Pancreas (tissue), 10 donors: ENCODE results near the gene PLEKHG5. TPM values are rescaled to one million over a fixed set of nuclear protein-coding genes. Genes with fewer than 3 reads are reported as not detected.

Experiments used
- ATAC-seq, 4 donors: fragments of 200-7000 bp; cut with Tn5 transposase; one replicate each; pipeline versions ENCODE4 v1.8.0 to v1.9.1; 2020; ENCODE audit warnings: mild to moderate bottlenecking in 4 of 4, moderate library complexity in 4 of 4
- DNase-seq, 6 donors: peaks; one replicate each; pipeline ENCODE4 v3.0.0-alpha.2; 2020
- FAIRE-seq: peaks from 2 replicates; lab custom pipeline; 2012; peaks lifted over from hg19 to GRCh38; lab: Jason Lieb, UNC
- H3K27ac ChIP-seq, 4 donors: fragments of 200-600 bp; sonication (generic); 1 replicate in 3 of 4; 2 replicates in 1 of 4; pipeline versions ENCODE4 v1.5.0 to v1.8.0; 2020
- H3K27me3 ChIP-seq, 4 donors: fragments of 200-600 bp; one replicate each; pipeline ENCODE4 v1.8.0; 2021
- H3K36me3 ChIP-seq, 3 donors: fragments of 200-600 bp; sonication (generic) in 1 of 3; one replicate each; pipeline versions ENCODE4 v1.5.0 to v1.8.0; 2020 to 2021
- H3K4me1 ChIP-seq, 3 donors: fragments of 200-600 bp; one replicate each; pipeline ENCODE4 v1.8.0; 2021
- H3K4me3 ChIP-seq, 4 donors: fragments of 200-600 bp; sonication (generic) in 2 of 4; one replicate each; pipeline versions ENCODE4 v1.5.0 to v1.8.0; 2020 to 2021
- H3K9me3 ChIP-seq, 4 donors: fragments of 200-600 bp; one replicate each; pipeline ENCODE4 v1.8.0; 2021
- WGBS, 2 donors: extraction: QIAGEN DNeasy Blood & Tissue Kit; methylation state at CpG; one replicate each; pipeline ENCODE4 v1.1.7; 2013; 5-methylcytosine and 5-hydroxymethylcytosine counted together
- intact Hi-C, 3 donors: fragments of 100-400 bp; cut with DNase I; formaldehyde crosslinking; loops; one replicate each; pipeline versions ENCODE4 v1.11.1 to v1.14.2; 2022
- polyA plus RNA-seq, 2 donors: library from polyadenylated mRNA; stranded (reverse); fragments of 200-250 nt; gene quantifications; one replicate each; pipeline ENCODE4 v1.2.3, GENCODE V29; 2013
- total RNA-seq, 6 donors: library from RNA; stranded (reverse); fragmentation: NEBNext Ultra II Directional in 4 of 6; extraction: Animal tissue kit (Norgen Biotek cat#: 25700) in 4 of 6; gene quantifications; one replicate each; pipeline versions ENCODE4 v1.2.1 to v1.2.4, GENCODE V29; 2021 to 2023
- TF ChIP-seq, protein P1 (sequence below), 4 donors: fragments of 200-600 bp; sonication (generic) in 3 of 4; IDR thresholded peaks; one replicate each; pipeline versions ENCODE4 v1.5.0 to v1.8.0; 2021; ENCODE audit warnings: antibody characterized with exemption in 4 of 4
- donor health status: healthy with polysubstance abuse.
- donor health status: DM: no; HTN: no; CAD: no; lungs with moderate emphysema.
- donor health status: DM: no; HTN: no; CAD: no.
- donor health status: control.
- donor health status: control.
- donor health status: Bipolar disorder and iron deficiency.
- donor health status: DM: yes; HTN: yes; CAD: no.
- donor health status: DM: no; HTN: no; CAD: no.
- donor health status: DM: no; HTN: no; CAD: no.
- donor health status: DM: yes; HTN: yes; CAD: no.

The PLEKHG5 gene
- total and polyA plus RNA-seq, 8 donors, result 1.5 to 7.3 (median 2.8) TPM

DNA sequence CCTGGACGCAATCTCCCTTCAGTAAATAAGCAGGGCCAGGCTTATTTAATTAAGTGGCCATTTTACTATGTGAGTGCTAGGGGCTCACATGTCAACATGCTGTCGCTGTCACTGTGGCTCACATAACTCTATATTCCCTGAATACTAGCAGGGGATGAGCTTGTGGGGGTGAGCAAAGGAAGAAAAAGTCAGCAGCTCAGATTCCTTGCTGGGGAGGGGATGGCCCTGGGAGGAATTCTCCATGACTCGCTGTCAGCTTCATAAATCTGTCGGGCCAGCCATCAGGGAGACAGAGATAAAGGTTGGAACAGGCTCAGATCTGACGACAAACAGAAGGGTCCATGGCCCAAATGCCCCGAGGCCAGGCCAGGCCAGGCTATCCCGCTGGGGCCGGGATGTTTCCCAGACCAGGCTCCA, 26.0 kb upstream of the PLEKHG5 start:
- H3K27ac ChIP-seq, result no peak overlapping the region
- no peaks in the 10 kb centered on the region for H3K4me1 ChIP-seq
- no peak for ATAC-seq
- FAIRE-seq, result no peak
- intact Hi-C loops, result no loop called here
- H3K36me3 ChIP-seq, result no peaks in the 10 kb centered on the region
- no peak overlapping the region for H3K4me3 ChIP-seq
- H3K27me3 ChIP-seq, result no peaks in the 10 kb centered on the region
- peak in 1 of 6 donors; percentile 24 for DNase-seq
- WGBS, 2 donors, result 45 to 50% methylated on average over 8 of the region's 8 CpGs
- TF ChIP-seq, protein P1, sequence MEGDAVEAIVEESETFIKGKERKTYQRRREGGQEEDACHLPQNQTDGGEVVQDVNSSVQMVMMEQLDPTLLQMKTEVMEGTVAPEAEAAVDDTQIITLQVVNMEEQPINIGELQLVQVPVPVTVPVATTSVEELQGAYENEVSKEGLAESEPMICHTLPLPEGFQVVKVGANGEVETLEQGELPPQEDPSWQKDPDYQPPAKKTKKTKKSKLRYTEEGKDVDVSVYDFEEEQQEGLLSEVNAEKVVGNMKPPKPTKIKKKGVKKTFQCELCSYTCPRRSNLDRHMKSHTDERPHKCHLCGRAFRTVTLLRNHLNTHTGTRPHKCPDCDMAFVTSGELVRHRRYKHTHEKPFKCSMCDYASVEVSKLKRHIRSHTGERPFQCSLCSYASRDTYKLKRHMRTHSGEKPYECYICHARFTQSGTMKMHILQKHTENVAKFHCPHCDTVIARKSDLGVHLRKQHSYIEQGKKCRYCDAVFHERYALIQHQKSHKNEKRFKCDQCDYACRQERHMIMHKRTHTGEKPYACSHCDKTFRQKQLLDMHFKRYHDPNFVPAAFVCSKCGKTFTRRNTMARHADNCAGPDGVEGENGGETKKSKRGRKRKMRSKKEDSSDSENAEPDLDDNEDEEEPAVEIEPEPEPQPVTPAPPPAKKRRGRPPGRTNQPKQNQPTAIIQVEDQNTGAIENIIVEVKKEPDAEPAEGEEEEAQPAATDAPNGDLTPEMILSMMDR (IDR thresholded peaks at IDR 0.05), result no peak
- no peaks in the 10 kb centered on the region for H3K9me3 ChIP-seq

- no peak for ATAC-seq
- H3K4me3 ChIP-seq, result no peak overlapping the region
- H3K9me3 ChIP-seq, result no peaks in the 10 kb centered on the region
- H3K27me3 ChIP-seq, result no peaks in the 10 kb centered on the region
- peak in 1 of 6 donors; percentile 7 for DNase-seq
- intact Hi-C loops, result no loop called here
- FAIRE-seq, result no peak
- H3K27ac ChIP-seq, result no peak overlapping the region
- H3K4me1 ChIP-seq, result no peaks in the 10 kb centered on the region
- 91 to 98% methylated on average over 4 of the region's 4 CpGs for WGBS, 2 donors
- TF ChIP-seq, protein P1 (IDR thresholded peaks at IDR 0.05), result no peak
- no peaks in the 10 kb centered on the region for H3K36me3 ChIP-seq
These were observed 24.3 kb upstream of the PLEKHG5 start for GRCh38 chr1:6515771-6516170.

GRCh38 chr1:6513320-6513801, 21.9 kb upstream of the PLEKHG5 start:
- Histone ChIP-seq H3K4me3 (no peak overlapping the region), H3K4me1 (no peaks in the 10 kb centered on the region), H3K27ac (no peak overlapping the region), H3K9me3 (no peaks in the 10 kb centered on the region), H3K36me3 (no peaks in the 10 kb centered on the region), H3K27me3 (no peaks in the 10 kb centered on the region)
- intact Hi-C loops, result no loop called here
- ATAC-seq (peak in 1 of 4 donors; percentile 15), FAIRE-seq (no peak), DNase-seq (peak in 1 of 6 donors; percentile 29)
- TF ChIP-seq, protein P1 (IDR thresholded peaks at IDR 0.05), result no peak
- WGBS, 2 donors, result 69 to 80% methylated on average over 9 of the region's 9 CpGs

DNA sequence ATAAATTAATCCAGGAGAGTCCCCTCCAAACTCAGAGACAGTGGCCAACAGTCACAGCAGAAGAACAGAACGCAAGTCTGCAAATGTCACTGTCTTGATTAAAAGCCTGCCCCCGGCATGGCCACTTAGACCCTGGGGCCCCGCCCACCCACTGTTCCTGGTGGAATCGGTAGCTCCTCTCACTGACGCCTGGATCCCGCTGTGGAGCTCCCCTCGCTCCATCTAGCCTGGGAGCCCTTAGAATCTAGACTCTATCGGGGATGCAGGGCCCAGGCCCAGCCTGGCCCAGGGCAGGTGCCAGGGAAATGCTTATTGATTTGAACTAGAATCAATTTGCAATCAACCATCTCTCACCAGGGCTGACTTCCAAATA, 21.4 kb upstream of the PLEKHG5 start:
- ATAC-seq (no peak), FAIRE-seq (no peak), DNase-seq (peak in 1 of 6 donors; percentile 24)
- Histone ChIP-seq H3K27me3 (no peaks in the 10 kb centered on the region), H3K9me3 (no peaks in the 10 kb centered on the region), H3K4me3 (no peak overlapping the region), H3K4me1 (no peaks in the 10 kb centered on the region), H3K36me3 (no peaks in the 10 kb centered on the region), H3K27ac (no peak overlapping the region)
- intact Hi-C loops, result no loop called here
- TF ChIP-seq, protein P1 (IDR thresholded peaks at IDR 0.05), result no peak
- WGBS, 2 donors, result 69 to 80% methylated on average over 8 of the region's 8 CpGs

DNA sequence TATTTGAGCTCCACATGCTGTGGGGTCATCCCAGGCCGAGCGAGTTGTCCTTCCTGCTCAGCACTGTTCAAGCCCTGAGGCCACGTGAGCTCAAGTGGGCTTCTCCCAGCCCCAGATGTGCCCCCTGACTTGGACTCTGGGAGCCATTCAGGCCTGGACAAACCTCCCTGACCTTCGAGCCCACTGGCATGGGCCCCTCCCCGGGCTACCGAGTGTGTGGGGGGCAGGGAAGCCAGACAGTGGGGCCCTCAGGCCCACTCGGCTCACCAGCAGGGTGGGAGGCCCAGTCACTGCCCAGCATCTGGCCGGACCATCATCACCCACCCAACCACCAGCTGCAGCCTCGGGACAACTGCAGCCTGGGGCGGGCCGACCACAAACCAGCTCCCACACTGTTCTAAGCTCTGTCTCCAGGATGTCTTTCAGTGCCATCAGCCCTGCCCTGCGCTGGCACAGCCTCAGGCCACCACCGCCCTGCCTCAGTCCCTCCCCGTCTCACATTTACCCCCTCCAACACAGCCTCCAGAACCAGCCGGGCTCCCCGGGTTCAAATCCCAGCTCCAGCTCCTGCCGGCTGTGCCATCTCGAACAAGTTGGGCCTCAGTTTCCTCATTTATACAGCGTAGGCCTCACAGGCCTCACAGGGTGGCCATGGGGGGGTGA, 20.9 kb upstream of the PLEKHG5 start:
- TF ChIP-seq, protein P1 (IDR thresholded peaks at IDR 0.05), result no peak
- Histone ChIP-seq H3K9me3 (no peaks in the 10 kb centered on the region), H3K4me3 (no peak overlapping the region), H3K4me1 (no peaks in the 10 kb centered on the region), H3K36me3 (no peaks in the 10 kb centered on the region), H3K27me3 (no peaks in the 10 kb centered on the region), H3K27ac (no peak overlapping the region)
- intact Hi-C loops, result no loop called here
- WGBS, 2 donors, result 84 to 88% methylated on average over 19 of the region's 19 CpGs
- peak in 1 of 6 donors; percentile 53 for DNase-seq
- ATAC-seq, result no peak
- FAIRE-seq, result no peak
